ENCODE measurements around the gene DNAAF8.

DNA sequence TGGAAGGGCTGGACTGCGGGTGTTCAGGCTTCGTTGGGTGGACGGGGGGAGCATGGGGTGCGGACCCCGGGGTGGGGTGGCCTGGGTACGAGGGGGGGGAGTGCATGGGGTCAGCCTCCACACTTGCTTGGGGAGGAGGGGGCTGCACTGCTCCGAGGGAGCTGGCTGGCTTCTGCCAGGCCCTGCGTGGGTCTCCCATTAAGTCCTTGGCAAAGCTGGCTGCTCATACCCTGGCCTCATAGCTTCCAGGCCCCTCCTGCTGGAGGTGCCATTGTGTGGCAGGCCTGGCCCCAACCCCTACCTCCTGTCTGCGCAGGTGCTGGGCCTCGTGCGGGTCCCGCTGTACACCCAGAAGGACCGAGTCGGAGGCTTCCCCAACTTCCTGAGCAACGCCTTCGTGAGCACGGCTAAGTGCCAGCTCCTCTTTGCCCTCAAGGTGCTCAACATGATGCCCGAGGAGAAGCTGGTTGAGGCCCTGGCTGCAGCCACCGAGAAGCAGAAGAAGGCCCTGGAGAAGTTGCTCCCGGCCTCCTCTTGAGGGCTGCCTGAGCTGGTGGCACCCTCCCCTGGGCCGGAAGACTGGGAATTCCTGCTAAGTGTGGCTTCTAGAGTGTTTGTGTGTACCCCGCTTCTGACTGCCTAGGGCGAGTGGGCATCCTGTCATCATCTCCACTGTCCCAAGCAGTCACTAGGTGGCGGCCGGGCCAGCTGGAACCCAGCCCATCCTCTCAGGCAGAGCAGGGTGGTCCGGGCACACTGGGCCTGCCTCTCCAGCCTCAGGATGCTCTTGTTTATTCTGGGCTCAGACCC is 39.5 kb upstream of the DNAAF8 start:
- TF ChIP-seq, protein P1, sequence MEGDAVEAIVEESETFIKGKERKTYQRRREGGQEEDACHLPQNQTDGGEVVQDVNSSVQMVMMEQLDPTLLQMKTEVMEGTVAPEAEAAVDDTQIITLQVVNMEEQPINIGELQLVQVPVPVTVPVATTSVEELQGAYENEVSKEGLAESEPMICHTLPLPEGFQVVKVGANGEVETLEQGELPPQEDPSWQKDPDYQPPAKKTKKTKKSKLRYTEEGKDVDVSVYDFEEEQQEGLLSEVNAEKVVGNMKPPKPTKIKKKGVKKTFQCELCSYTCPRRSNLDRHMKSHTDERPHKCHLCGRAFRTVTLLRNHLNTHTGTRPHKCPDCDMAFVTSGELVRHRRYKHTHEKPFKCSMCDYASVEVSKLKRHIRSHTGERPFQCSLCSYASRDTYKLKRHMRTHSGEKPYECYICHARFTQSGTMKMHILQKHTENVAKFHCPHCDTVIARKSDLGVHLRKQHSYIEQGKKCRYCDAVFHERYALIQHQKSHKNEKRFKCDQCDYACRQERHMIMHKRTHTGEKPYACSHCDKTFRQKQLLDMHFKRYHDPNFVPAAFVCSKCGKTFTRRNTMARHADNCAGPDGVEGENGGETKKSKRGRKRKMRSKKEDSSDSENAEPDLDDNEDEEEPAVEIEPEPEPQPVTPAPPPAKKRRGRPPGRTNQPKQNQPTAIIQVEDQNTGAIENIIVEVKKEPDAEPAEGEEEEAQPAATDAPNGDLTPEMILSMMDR (IDR thresholded peaks at IDR 0.05): no peak
- TF ChIP-seq POLR2AphosphoS5 (IDR thresholded peaks at IDR 0.05): peak in 1 of 4 donors; percentile 19
